NCI-H446 (cell line): ENCODE data around the gene NELL2.

Source experiments
- DNase-seq, 2 experiments: peaks; one replicate each; lab custom pipeline; 2025; lab: John Stamatoyannopoulos, UW

The NELL2 gene

DNA sequence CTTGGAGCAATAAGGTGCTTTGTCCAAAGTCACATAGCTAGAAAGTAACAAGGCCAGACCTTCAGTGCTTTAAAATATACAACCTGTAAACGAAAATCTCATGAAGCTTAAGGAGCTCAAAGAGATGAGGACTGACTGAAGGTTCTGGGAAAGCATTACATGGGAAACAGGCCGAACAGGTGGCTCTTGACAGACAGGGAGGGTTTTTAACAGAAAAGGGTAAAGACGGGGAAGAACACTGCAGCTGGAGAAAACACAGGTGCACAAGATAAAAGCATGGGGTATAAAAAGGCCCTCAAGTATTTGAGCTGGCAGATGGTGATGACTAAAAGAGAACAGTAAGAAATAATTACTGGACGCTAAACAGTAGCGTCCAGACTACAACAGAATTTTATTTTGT lies 257.2 kb downstream of the NELL2 start:
- no peak for DNase-seq

GRCh38 chr12:44616402-44616801 lies 259.7 kb downstream of the NELL2 start:
- DNase-seq, result no peak

DNA sequence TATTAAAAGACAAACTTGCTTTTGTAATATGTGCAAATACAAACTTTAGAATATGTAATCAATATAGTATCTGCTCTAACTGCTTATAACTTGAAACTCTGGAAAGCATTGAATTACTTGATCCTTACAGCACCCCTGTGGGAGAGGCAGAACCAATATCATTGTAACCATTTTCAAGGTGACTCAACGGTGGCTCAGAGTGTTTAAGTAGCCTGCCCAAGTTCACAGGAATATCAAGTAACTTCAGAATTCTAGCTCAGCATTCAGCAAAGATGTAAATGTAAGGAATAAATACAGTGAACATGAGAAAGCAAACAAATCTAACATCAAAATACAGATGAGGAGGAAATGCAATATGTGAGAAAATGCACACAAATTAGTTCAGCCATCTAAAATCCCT lies 264.6 kb downstream of the NELL2 start:
- no peak for DNase-seq

DNA sequence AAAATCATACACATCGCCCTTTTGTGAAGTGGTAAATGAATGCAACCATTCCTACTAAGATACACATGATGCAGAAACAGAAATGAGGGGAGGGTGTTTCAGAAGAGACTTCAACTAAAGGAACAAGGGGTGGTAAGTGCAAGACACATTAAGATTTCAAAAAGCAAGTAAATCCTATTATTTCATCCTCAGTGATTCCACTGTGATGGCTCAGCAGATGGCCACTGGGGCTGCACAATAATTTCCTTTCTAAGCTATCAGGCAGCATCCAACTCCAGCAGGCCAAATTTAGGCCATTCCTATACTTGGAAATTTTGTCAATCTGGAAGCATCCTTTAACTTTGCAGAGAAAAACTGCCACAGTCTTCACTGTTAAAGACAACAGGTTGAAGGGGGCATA lies 272.4 kb downstream of the NELL2 start:
- no peak for DNase-seq

- DNase-seq, result no peak
Observed at GRCh38 chr12:44592626-44593025, 283.5 kb downstream of the NELL2 start.

GRCh38 chr12:44589697-44590096 lies 286.4 kb downstream of the NELL2 start:
- no peak for DNase-seq

- no peak for DNase-seq
Observed at GRCh38 chr12:44588651-44589050, 287.5 kb downstream of the NELL2 start.

- DNase-seq, result no peak
Observed at GRCh38 chr12:44584625-44585024, 291.5 kb downstream of the NELL2 start.

DNA sequence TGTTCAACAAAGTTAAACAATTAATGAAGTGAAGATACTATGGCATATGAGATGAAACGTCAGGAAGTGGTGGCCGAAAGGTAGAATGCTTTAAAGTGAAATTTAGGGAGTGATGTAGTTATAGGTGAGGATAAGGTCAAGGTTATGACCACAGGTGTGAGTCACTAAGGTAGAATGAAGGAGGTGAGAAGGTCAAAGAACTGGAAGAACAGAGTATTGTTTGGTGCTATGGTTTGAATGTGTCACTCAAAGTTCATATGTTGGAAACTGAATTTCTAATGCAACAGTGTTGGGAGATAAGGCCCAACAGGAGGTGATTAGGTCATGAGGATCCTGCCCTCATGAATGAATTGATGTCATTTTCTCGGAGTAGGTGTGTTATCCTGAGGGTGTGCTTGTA lies 293.6 kb downstream of the NELL2 start:
- no peak for DNase-seq

GRCh38 chr12:44581642-44582242 lies 294.4 kb downstream of the NELL2 start:
- DNase-seq, result no peak

DNA sequence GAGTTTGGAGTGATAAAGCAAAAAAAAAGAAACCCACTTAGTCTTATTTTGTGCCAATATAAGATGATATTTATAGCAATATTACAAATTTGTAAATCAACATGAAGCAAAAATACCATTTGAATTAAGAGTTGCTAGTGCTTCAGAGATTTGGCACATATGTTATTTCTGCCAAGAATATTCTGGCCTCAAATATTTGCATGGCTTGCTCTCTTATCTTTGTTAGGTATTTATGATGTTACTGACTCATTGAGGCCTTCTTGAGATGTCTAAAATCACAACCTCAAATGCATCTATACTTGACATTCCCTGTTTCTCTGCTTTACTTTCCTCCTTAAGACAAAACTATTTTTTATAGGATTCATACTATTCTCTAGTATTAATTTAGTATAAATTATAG lies 301.5 kb downstream of the NELL2 start:
- DNase-seq, result no peak

DNA sequence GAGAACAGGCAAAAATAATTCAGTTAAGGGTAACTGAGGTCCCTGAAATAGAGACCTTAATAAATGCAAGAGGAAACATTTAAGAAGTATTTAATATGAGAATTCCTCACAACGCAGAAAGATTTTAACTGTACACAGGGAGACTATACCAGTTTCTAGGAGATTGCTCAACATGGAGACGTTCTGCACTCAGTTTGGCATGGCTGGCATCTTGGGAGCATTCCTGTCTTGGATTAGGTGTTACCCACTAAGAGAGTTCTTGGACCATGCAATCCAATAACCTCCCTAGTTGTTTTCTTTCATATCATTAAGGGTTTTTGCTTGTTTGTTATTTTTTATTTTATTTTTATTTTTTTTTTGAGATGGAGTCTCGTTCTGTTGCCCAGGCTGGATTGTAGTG lies 302.4 kb downstream of the NELL2 start:
- DNase-seq, result no peak

DNA sequence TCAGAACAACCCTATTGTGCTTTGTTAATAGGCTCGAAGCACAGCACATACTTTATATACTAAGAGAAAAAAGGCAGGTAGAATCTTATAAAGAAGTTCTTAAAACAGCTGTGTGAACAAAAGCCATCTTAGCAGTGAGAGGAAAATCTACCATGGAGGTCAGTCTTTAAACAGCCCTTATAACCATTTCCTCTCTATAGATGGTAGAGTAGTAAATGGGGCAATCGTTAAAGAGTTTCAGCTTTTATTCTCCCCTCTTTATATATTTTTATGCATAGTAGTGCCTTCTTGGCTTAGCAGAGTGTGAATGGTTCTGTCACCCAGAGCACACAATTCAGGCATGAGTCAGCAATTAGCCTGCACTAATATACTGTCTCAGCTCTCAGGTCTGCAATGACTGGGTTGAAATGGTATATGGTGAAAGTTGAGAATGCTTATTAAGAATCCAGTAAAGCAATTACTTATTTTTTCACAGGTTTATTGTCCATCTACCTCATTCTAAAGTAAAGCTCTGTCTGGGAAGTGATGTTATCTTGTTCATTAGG lies 305.0 kb downstream of the NELL2 start:
- DNase-seq, result no peak

GRCh38 chr12:44570036-44570583 lies 306.0 kb downstream of the NELL2 start:
- DNase-seq, result no peak

GRCh38 chr12:44565163-44565562 lies 311.0 kb downstream of the NELL2 start:
- no peak for DNase-seq

DNA sequence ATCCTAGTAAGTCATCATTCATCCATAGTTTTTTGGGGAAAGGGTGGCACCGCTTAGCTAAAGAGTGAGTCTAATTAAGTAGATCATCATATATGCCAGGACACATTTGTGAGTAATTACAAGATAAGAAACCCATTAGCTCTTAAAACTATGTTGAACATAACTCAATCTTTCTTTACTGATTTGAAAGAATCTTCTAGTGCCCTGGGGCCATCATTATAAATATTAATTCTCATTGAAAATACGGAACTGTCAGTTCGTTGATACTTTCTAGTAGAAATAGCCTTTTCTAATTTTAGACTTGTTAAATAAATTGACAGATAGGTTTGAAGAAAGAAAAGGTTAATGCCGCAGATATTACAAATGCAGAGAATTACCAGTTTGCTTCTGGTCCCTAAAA lies 312.6 kb downstream of the NELL2 start:
- DNase-seq, result no peak

GRCh38 chr12:44558340-44559100 lies 317.6 kb downstream of the NELL2 start:
- no peak for DNase-seq

GRCh38 chr12:44555454-44555853 lies 320.7 kb downstream of the NELL2 start:
- DNase-seq, result no peak

GRCh38 chr12:44551631-44552030 lies 324.5 kb downstream of the NELL2 start:
- no peak for DNase-seq

DNA sequence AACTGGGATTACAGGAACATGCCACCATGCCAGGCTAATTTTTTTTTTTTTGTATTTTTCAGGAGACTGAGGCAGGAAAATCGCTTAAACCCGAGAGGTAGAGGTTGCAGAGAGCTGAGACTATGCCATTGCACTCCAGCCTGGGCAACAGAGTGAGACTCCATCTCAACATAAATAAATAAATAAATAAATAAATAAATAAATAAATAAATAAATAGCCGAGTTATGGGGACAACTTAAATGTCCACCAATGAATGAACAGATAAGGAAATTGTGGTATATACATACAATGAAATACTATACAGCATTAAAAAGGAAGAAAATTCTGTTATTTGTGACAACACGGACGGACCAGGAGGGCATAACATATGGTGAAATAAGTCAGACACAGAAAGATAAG lies 325.7 kb downstream of the NELL2 start:
- DNase-seq, result no peak

- DNase-seq, result no peak
Observed at GRCh38 chr12:44546060-44546459, 330.1 kb downstream of the NELL2 start.

GRCh38 chr12:44544018-44544417 lies 332.1 kb downstream of the NELL2 start:
- DNase-seq, result no peak

- no peak for DNase-seq
Observed at GRCh38 chr12:44542716-44543115, 333.4 kb downstream of the NELL2 start.
